IPS DF 4.7 (cell line): ENCODE measurements around the gene PILRA.
"Not testable (repeated sequence)": the region's sequence is repeated elsewhere in the genome, so short reads cannot be mapped to it uniquely, and the experiment has no call there.

Source experiments
- DNase-seq: peaks from one replicate; pipeline ENCODE4 v3.0.0-alpha.2; 2013; ENCODE audit warnings: low spot score; ENCODE audit errors: extremely low read depth

The PILRA gene

DNA sequence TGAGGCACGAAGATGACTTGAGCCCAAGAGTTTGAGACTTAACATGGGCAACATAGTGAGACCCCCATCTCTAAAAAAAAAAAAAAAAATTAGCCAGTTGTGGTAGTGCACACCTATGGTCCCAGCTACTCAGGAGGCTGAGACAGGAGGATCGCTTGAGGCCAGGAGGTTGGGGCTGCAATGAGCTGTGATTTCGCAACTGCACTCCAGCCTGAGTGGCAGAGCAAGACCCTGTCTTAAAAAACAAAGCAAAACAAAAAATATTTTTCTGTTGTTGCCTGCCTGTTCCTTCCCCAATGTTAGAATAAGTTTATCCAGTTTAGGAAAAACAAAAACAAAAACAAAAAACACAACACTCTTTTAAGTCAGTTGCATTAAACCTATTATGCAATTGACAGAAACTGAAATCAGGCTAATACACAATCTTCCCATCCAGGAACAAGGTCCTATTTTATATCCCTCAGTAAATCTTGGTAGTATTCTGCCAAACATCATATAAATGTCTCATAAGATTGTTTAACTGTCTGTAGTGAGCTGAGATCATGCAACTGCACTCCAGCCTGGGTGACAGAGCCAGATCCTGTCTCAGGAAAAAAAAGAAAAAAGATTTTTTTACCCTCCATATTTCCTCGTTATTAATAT lies 4.9 kb downstream of the PILRA start:
- no peak for DNase-seq

- DNase-seq, result no peak
Measured at GRCh38 chr7:100380196-100380595, 6.9 kb downstream of the PILRA start.

- not testable (repeated sequence) for DNase-seq
Measured at GRCh38 chr7:100381531-100382233, 8.4 kb downstream of the PILRA start.

DNA sequence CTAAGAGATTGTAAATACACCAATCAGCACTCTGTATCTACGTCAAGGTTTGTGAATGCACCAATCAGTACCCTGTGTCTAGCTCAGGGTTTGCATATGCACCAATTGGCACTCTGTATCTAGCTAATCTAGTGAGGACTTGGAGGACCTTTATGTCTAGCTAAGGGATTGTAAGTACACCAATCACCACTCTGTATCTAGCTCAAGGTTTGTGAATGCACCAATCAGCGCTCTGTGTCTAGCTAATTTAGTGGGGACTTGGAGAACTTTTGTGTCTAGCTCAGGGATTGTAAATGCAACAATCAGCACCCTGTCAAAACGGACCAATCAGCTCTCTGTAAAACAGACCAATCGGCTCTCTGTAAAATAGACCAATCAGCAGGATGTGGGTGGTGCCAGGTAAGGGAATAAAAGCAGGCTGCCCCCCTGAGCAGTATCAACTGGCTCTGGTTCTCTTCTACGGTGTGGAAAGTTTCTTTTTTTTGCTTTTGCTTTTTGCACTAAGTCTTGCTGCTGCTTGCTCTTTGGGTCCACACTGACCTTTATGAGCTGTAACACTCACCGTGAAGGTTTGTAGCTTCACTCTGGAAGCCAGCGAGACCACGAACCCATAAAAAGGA lies 9.1 kb downstream of the PILRA start:
- not testable (repeated sequence) for DNase-seq

- DNase-seq, result no peak
Measured at GRCh38 chr7:100384628-100385294, 11.5 kb downstream of the PILRA start.

DNA sequence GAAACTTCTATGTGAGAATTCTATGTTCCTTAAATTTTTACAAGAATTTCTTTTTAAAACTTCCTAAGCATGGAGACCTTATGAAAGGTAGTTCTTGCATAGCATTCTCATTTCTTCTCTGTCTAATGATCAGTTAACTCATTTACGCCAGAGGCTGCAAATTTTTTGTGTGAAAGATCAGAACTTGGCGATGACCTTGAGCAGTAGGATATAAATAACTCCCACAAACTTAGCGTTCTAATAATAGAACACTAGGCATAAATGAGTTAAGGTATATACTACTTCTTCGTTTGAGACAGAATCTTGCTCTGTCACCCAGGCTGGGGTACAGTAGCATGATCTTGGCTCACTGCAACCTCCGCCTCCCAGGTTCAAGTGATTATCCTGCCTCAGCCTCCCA lies 13.7 kb downstream of the PILRA start:
- no peak for DNase-seq

- DNase-seq, result no peak
Measured at GRCh38 chr7:100387695-100388094, 14.4 kb downstream of the PILRA start.

GRCh38 chr7:100389437-100390088 lies 16.3 kb downstream of the PILRA start:
- no peak for DNase-seq

GRCh38 chr7:100390286-100391009 lies 17.2 kb downstream of the PILRA start:
- no peak for DNase-seq

- DNase-seq, result no peak
Measured at GRCh38 chr7:100393233-100393905, 20.1 kb downstream of the PILRA start.

GRCh38 chr7:100394077-100394476 lies 20.8 kb downstream of the PILRA start:
- no peak for DNase-seq

DNA sequence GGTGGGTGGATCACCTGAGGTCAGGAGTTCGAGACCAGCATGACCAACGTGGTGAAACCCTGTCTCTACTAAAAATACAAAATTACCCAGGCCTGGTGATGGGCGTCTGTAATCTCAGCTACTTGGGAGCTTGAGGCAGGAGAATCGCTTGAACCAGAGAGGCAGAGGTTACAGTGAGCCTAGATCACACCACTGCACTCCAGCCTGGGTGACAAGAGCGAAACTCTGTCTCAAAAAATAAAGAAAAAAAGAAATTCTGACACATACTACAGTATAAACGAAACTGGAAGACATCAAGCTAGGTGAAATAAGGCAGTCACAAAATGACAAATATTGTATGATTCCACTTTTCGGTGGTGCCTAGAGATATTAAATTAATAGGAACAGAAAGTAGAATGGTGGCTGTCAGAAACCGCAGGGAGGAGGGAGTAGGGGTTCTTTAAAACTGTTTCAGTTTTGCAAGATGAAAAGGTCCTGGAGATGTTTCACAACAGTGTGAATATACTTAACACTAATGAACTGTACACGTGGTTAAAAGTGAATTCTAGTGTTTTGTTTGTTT lies 23.2 kb downstream of the PILRA start:
- DNase-seq, result no peak

DNA sequence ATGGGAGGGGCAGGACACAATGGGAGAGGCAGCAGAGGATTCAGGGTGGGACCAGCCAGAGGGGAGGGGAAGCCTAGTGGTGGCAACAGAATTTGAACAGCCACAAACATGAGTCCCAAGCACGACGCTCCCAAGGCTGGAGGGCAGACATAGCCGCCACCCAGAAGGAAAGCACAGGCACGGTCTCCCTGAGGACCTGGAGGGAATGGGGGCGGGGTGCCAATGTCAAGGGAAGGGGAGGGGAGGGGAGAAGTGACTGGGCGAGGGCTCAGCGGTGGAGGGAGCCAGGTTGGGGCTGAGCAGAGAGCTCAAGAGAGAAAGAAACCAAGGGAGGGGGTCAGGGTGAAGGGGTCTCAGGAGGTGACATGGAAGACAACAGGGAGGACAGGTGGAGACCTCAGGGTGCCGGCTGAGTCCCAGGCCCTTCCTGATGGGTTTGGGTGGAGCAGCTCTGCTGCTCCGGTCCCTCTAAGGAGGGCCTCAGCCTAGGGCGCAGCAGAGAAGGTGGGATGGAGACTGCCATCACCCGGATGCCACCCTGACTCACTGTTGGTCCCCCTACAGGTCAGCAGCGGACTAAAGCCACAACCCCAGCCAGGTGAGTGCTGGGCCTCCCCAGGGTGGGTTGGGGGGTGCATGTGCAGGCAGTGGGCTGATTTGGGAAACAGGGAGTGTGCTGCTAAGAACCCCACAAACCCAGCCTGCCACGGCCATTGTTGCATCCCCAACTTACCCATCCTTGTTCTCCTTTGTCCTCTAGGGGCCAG lies 24.2 kb downstream of the PILRA start:
- no peak for DNase-seq

GRCh38 chr7:100398239-100398638 lies 25.0 kb downstream of the PILRA start:
- DNase-seq, result no peak

GRCh38 chr7:100400041-100400440 lies 26.8 kb downstream of the PILRA start:
- DNase-seq, result no peak

- DNase-seq, result no peak
Measured at GRCh38 chr7:100400656-100401055, 27.4 kb downstream of the PILRA start.

- no peak for DNase-seq
Measured at GRCh38 chr7:100401811-100402210, 28.5 kb downstream of the PILRA start.

DNA sequence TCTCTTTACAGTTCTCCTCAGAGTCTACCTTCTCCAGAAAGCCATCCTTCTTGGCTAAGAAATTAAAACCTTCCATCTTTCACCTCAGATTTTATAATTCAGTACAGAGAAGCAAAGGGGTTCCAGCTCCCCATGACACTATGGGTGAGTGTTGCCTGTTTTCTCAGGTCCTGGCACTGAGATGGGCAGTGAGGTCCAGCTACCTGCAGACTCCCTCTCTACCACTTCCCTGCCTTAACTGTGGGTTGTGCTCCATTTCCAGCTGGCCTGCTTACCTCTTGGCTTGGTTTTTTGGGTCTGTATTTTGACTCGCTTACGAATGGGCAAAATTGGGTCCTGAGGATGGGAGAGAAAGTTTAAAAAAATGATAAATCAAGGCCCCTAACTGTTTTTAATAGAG lies 29.0 kb downstream of the PILRA start:
- no peak for DNase-seq

- DNase-seq, result no peak
Measured at GRCh38 chr7:100406767-100407166, 33.5 kb downstream of the PILRA start.
